Measurements from ENCODE around the gene SCN8A. TPM values are rescaled to one million over a fixed set of nuclear protein-coding genes. Genes with fewer than 3 reads are reported as not detected.
"Not testable (repeated sequence)": the region's sequence is repeated elsewhere in the genome, so short reads cannot be mapped to it uniquely, and the experiment has no call there.

The SCN8A gene
- total and polyA plus RNA-seq, 8 donors: 0.26 to 3.3 (median 1.3) TPM

- Histone ChIP-seq H3K27me3 (no peaks in the 10 kb centered on the region), H3K9me3 (no peaks in the 10 kb centered on the region), H3K27ac (no peak overlapping the region), H3K4me1 (no peaks in the 10 kb centered on the region), H3K4me3 (no peak overlapping the region), H3K36me3 (no peaks in the 10 kb centered on the region)
- DNase-seq (no peak), ATAC-seq (no peak)
- intact Hi-C loops (cut with DNase I): loop anchor here in 1 of 2 donors (10.0 kb wide), 1 partner anchor 258 kb away; no protein-coding TSS in a partner anchor
- no peak for TF ChIP-seq CTCF (IDR thresholded peaks at IDR 0.05)
These were observed 201.4 kb downstream of the SCN8A start for GRCh38 chr12:51792417-51792816.

- ATAC-seq (no peak), DNase-seq (no peak)
- Histone ChIP-seq H3K4me3 (no peak overlapping the region), H3K27me3 (no peaks in the 10 kb centered on the region), H3K9me3 (no peaks in the 10 kb centered on the region), H3K27ac (no peak overlapping the region), H3K4me1 (no peaks in the 10 kb centered on the region), H3K36me3 (no peaks in the 10 kb centered on the region)
- intact Hi-C loops (cut with DNase I): loop anchor here in 1 of 2 donors (10.0 kb wide), 1 partner anchor 258 kb away; no protein-coding TSS in a partner anchor
- no peak for TF ChIP-seq CTCF (IDR thresholded peaks at IDR 0.05)
These were observed 202.2 kb downstream of the SCN8A start for GRCh38 chr12:51793201-51793600.

GRCh38 chr12:51797301-51797700 is 206.3 kb downstream of the SCN8A start:
- ATAC-seq: no peak
- H3K27ac ChIP-seq: no peak overlapping the region
- no peak overlapping the region for H3K4me3 ChIP-seq
- intact Hi-C loops (cut with DNase I): loop anchor here in 1 of 2 donors (10.0 kb wide), 1 partner anchor 262 kb away; no protein-coding TSS in a partner anchor
- H3K27me3 ChIP-seq: no peaks in the 10 kb centered on the region
- H3K9me3 ChIP-seq: no peaks in the 10 kb centered on the region
- no peaks in the 10 kb centered on the region for H3K4me1 ChIP-seq
- no peak for TF ChIP-seq CTCF (IDR thresholded peaks at IDR 0.05)
- no peak for DNase-seq
- no peaks in the 10 kb centered on the region for H3K36me3 ChIP-seq

GRCh38 chr12:51798051-51798450 is 207.0 kb downstream of the SCN8A start:
- intact Hi-C loops (cut with DNase I): loop anchor here in 1 of 2 donors (10.0 kb wide), 1 partner anchor 263 kb away; no protein-coding TSS in a partner anchor
- not testable (repeated sequence) for H3K9me3 ChIP-seq, DNase-seq, ATAC-seq, H3K4me3 ChIP-seq, H3K27me3 ChIP-seq, H3K36me3 ChIP-seq, H3K27ac ChIP-seq, H3K4me1 ChIP-seq

GRCh38 chr12:51798501-51798900 is 207.5 kb downstream of the SCN8A start:
- intact Hi-C loops (cut with DNase I): loop anchor here in 1 of 2 donors (10.0 kb wide), 1 partner anchor 264 kb away; no protein-coding TSS in a partner anchor
- no peak for TF ChIP-seq CTCF (IDR thresholded peaks at IDR 0.05)
- Histone ChIP-seq H3K4me1 (no peaks in the 10 kb centered on the region), H3K4me3 (no peak overlapping the region), H3K27ac (no peak overlapping the region), H3K27me3 (no peaks in the 10 kb centered on the region), H3K36me3 (no peaks in the 10 kb centered on the region), H3K9me3 (no peaks in the 10 kb centered on the region)
- no peak for ATAC-seq
- DNase-seq: no peak

GRCh38 chr12:51801027-51801426 is 210.0 kb downstream of the SCN8A start:
- TF ChIP-seq CTCF (IDR thresholded peaks at IDR 0.05): no peak

More at GRCh38 chr12:51801027-51801426, 210.0 kb downstream of the SCN8A start:
- Histone ChIP-seq H3K4me1 (no peaks in the 10 kb centered on the region), H3K9me3 (no peaks in the 10 kb centered on the region), H3K4me3 (no peak overlapping the region), H3K27ac (no peak overlapping the region), H3K27me3 (no peaks in the 10 kb centered on the region), H3K36me3 (no peaks in the 10 kb centered on the region)
- intact Hi-C loops (cut with DNase I): no loop called here
- DNase-seq: no peak
- ATAC-seq: no peak
